HepG2 (cell line): Measurements from ENCODE around the gene JPH2. TPM values are rescaled to one million over a fixed set of nuclear protein-coding genes. Genes with fewer than 3 reads are reported as not detected.

Source experiments
- ATAC-seq: fragments of 200-7000 bp; cut with Tn5 transposase; 3 replicates; pipeline ENCODE4 v1.9.1; 2020; ENCODE audit warnings: mild to moderate bottlenecking, moderate library complexity
- BruUV-seq: library from RNA; stranded (reverse); fragments of 400-500 nt; replicated peaks from 2 replicates; lab custom pipeline; 2021; lab: Mats Ljungman, UMichigan
- CTCF ChIA-PET: fragments of 300-600 bp; formaldehyde crosslinking; extraction: SDS; loops from one replicate; lab custom pipeline; 2021; ENCODE audit warnings: low total read pairs, inconsistent platforms, low intra/inter-chr PET ratio; lab: Yijun Ruan, JAX
- POLR2A ChIA-PET: fragments of 350-600 bp; sonication (Branson Sonifier 250); formaldehyde crosslinking; loops from one replicate; lab custom pipeline; 2020; ENCODE audit warnings: antibody characterized with exemption, inconsistent platforms; lab: Yijun Ruan, JAX
- DNase-seq: peaks from one replicate; pipeline ENCODE4 v3.0.0-alpha.2; 2015; ENCODE audit warnings: low spot score
- FAIRE-seq: peaks from 3 replicates; lab custom pipeline; 2011; peaks lifted over from hg19 to GRCh38; lab: Jason Lieb, UNC
- H2AFZ ChIP-seq: one replicate; pipeline ENCODE4 v1.6.1; 2011; ENCODE audit warnings: low read length, inconsistent platforms
- H3K27ac ChIP-seq: fragments of 300-600 bp; 3 replicates; pipeline ENCODE4 v1.8.0; 2011; ENCODE audit warnings: mixed run types, mild to moderate bottlenecking, mixed read lengths, low read length, inconsistent platforms; ENCODE audit not compliant: insufficient read depth; ENCODE audit errors: extremely low read length
- H3K27me3 ChIP-seq, 2 experiments: fragments of 200-600 bp in 1 of 2; 2 replicates in 1 of 2; 3 replicates in 1 of 2; pipeline versions ENCODE4 v1.6.0 to v1.8.0; 2011; ENCODE audit warnings: low read length in 2 of 2, mild to moderate bottlenecking in 2 of 2, moderate library complexity in 2 of 2, inconsistent platforms in 1 of 2; ENCODE audit not compliant: insufficient read depth in 2 of 2, control insufficient read depth in 1 of 2
- H3K36me3 ChIP-seq, 2 experiments: fragments of 200-600 bp in 1 of 2; replicated peaks in 1 of 2; 2 replicates in 1 of 2; 3 replicates in 1 of 2; pipeline versions ENCODE4 v1.5.1 to v1.8.0; 2011; ENCODE audit warnings: low read length in 2 of 2, inconsistent platforms in 1 of 2; ENCODE audit not compliant: insufficient read depth in 2 of 2, control insufficient read depth in 1 of 2
- H3K4me1 ChIP-seq: 2 replicates; pipeline ENCODE4 v1.5.1; 2012; ENCODE audit warnings: low read length, inconsistent platforms; ENCODE audit not compliant: insufficient read depth
- H3K4me2 ChIP-seq: 2 replicates; pipeline ENCODE4 v1.6.0; 2011; ENCODE audit warnings: low read depth, low read length, inconsistent platforms
- H3K4me3 ChIP-seq, 3 experiments: fragments of 200-600 bp in 1 of 3; sonication (generic), shearing (Covaris generic) in 1 of 3; replicated peaks in 1 of 3; 2 replicates each; pipeline ENCODE4 v1.5.1; 2011 to 2016; ENCODE audit warnings: low read length in 3 of 3, inconsistent platforms in 2 of 3, low read depth in 2 of 3, mild to moderate bottlenecking in 2 of 3, control low read depth in 1 of 3, mixed read lengths in 1 of 3; ENCODE audit not compliant: insufficient read depth in 1 of 3
- H3K79me2 ChIP-seq: one replicate; pipeline ENCODE4 v1.6.1; 2011; ENCODE audit warnings: low read length, inconsistent platforms; ENCODE audit not compliant: insufficient read depth
- H3K9ac ChIP-seq: 2 replicates; pipeline ENCODE4 v1.6.0; 2011; ENCODE audit warnings: mild to moderate bottlenecking, low read depth, low read length, inconsistent platforms; ENCODE audit not compliant: insufficient read depth
- H3K9me3 ChIP-seq: 2 replicates; pipeline ENCODE4 v1.5.1; 2012; ENCODE audit warnings: mild to moderate bottlenecking, low read length
- H4K20me1 ChIP-seq: 2 replicates; pipeline ENCODE4 v1.6.0; 2011; ENCODE audit warnings: inconsistent platforms, mild to moderate bottlenecking, low read length, moderate library complexity; ENCODE audit not compliant: insufficient read depth
- CEBPB ChIP-seq: IDR thresholded peaks from 2 replicates; pipeline ENCODE4 v1.6.1; 2011; ENCODE audit warnings: low read depth, low read length, improper control_type of control experiment, borderline replicate concordance
- NONO ChIP-seq, 2 experiments: fragments of 450-650 bp in 1 of 2; sonication (generic) in 1 of 2; formaldehyde crosslinking in 1 of 2; IDR thresholded peaks in 1 of 2; conservative IDR thresholded peaks in 1 of 2; 2 replicates each; pipeline versions ENCODE4 v1.6.1 to v1.8.0; 2017 to 2022; ENCODE audit warnings: mild to moderate bottlenecking in 1 of 2, missing genetic modification reagents in 1 of 2, moderate library complexity in 1 of 2
- RORA ChIP-seq: sonication (generic); formaldehyde crosslinking; IDR thresholded peaks from 2 replicates; pipeline ENCODE4 v1.5.0; 2020; ENCODE audit warnings: mild to moderate bottlenecking, missing genetic modification reagents, moderate library complexity
- TSC22D2 ChIP-seq: sonication (generic); formaldehyde crosslinking; IDR thresholded peaks from 2 replicates; pipeline ENCODE4 v1.5.1; 2020; ENCODE audit warnings: missing genetic modification reagents, mild to moderate bottlenecking, borderline replicate concordance
- ZFP90 ChIP-seq: sonication (generic); formaldehyde crosslinking; IDR thresholded peaks from 2 replicates; pipeline ENCODE4 v1.8.0; 2022; ENCODE audit warnings: missing genetic modification reagents, mild to moderate bottlenecking, inconsistent platforms, borderline replicate concordance
- ZNF615 ChIP-seq: sonication (generic); formaldehyde crosslinking; IDR thresholded peaks from 2 replicates; pipeline ENCODE4 v1.5.0; 2020; ENCODE audit warnings: mild to moderate bottlenecking, missing genetic modification reagents, borderline replicate concordance
- WGBS: methylation state at CpG from one replicate; pipeline ENCODE4 v1.1.6; 2017; ENCODE audit warnings: low lambda C conversion rate; 5-methylcytosine and 5-hydroxymethylcytosine counted together
- in situ Hi-C: cut with HindIII; loops from 2 replicates; pipeline ENCODE4 v1.10.0; 2017; ENCODE audit warnings: low pct_unique_long_range_greater_than_20kb; ENCODE audit not compliant: extremely low pct_ligation_motif_present
- intact Hi-C: fragments of 100-400 bp; cut with micrococcal nuclease; formaldehyde crosslinking; loops from one replicate; pipeline ENCODE4 v1.10.0; 2022; ENCODE audit not compliant: unreplicated experiment
- polyA plus RNA-seq, 8 experiments: library from polyadenylated mRNA; depleted of rRNA in 3 of 8; stranded (reverse) in 7 of 8; unstranded in 1 of 8; fragments of >200 nt; fragmentation: Illumina TruSeq in 4 of 8; extraction: Trizol in 4 of 8; gene quantifications; 2 replicates each; pipeline versions ENCODE4 v1.2.1 to v1.2.3, GENCODE V29; 2011 to 2016; ENCODE audit warnings: low read depth in 4 of 8, missing spikeins in 1 of 8, mixed read lengths in 1 of 8; ENCODE audit not compliant: insufficient read depth in 1 of 8
- total RNA-seq, 5 experiments: library from RNA; depleted of rRNA; stranded (reverse); fragments of >200 nt; fragmentation: Illumina TruSeq; extraction: Trizol; gene quantifications; 2 replicates each; pipeline ENCODE4 v1.2.3, GENCODE V29; 2016; ENCODE audit warnings: low read depth in 1 of 5
- TF ChIP-seq, protein P1 (sequence below): sonication (generic); formaldehyde crosslinking; IDR thresholded peaks from 2 replicates; pipeline ENCODE4 v1.5.1; 2020; ENCODE audit warnings: mild to moderate bottlenecking, missing genetic modification reagents, moderate library complexity
- TF ChIP-seq, protein P2 (sequence below): sonication (generic); formaldehyde crosslinking; IDR thresholded peaks from 2 replicates; pipeline ENCODE4 v1.5.0; 2020; ENCODE audit warnings: mild to moderate bottlenecking, missing genetic modification reagents, moderate library complexity

Gene JPH2
- total and polyA plus RNA-seq, 2 of the 13 experiments (the other 11 are each of a cell fraction or from before 2014, with no cell fraction given): 0.42 TPM; not detected in 1

DNA sequence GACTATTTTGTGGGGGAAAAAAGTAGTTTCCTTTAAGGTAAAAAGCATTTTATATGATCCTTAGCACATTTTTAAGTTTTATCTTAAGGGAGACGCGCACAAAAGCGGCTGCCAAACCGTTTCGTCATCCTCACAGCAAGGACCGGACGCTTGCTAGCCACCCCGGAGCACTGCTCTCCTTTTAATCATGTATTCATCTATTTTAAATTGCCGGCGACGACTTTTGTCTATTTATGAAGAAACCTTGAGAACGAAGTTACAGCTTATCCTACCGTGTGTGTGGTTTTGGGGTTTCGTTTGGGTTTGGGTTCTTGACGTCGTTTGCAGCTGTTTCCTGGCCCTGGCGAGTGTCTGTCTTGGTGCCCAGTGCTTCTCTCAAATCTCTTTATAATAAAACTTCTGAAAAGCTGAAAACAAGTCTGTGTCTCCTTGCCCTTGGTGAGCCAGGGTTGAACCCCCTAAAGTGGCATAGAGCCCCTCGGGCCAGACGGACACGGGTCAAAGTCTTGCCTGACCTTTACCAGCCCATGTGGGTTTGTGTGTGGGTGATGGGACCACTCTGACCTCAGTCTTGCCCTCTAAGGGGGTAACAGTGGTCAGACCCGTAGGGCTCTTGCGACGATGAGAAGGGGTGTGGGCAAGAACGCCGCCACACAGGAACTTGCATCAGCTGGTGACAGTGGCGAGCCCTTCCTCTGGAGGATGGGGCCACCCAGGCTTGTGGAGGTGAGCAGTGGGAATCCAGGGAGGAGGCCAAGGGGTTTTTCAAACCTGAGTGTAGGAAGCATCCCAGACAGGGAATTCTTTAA, 117.6 kb downstream of the JPH2 start (continued):
- TF ChIP-seq, protein P1, sequence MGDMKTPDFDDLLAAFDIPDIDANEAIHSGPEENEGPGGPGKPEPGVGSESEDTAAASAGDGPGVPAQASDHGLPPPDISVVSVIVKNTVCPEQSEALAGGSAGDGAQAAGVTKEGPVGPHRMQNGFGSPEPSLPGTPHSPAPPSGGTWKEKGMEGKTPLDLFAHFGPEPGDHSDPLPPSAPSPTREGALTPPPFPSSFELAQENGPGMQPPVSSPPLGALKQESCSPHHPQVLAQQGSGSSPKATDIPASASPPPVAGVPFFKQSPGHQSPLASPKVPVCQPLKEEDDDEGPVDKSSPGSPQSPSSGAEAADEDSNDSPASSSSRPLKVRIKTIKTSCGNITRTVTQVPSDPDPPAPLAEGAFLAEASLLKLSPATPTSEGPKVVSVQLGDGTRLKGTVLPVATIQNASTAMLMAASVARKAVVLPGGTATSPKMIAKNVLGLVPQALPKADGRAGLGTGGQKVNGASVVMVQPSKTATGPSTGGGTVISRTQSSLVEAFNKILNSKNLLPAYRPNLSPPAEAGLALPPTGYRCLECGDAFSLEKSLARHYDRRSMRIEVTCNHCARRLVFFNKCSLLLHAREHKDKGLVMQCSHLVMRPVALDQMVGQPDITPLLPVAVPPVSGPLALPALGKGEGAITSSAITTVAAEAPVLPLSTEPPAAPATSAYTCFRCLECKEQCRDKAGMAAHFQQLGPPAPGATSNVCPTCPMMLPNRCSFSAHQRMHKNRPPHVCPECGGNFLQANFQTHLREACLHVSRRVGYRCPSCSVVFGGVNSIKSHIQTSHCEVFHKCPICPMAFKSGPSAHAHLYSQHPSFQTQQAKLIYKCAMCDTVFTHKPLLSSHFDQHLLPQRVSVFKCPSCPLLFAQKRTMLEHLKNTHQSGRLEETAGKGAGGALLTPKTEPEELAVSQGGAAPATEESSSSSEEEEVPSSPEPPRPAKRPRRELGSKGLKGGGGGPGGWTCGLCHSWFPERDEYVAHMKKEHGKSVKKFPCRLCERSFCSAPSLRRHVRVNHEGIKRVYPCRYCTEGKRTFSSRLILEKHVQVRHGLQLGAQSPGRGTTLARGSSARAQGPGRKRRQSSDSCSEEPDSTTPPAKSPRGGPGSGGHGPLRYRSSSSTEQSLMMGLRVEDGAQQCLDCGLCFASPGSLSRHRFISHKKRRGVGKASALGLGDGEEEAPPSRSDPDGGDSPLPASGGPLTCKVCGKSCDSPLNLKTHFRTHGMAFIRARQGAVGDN (CRISPR knock-in tag): no peak
- TF ChIP-seq NONO (IDR thresholded peaks at IDR 0.05) (no peak), NONO (CRISPR knock-in tag; conservative IDR thresholded peaks at IDR 0.05) (no peak), ZNF615 (CRISPR knock-in tag) (no peak), TSC22D2 (CRISPR knock-in tag) (no peak)

DNA sequence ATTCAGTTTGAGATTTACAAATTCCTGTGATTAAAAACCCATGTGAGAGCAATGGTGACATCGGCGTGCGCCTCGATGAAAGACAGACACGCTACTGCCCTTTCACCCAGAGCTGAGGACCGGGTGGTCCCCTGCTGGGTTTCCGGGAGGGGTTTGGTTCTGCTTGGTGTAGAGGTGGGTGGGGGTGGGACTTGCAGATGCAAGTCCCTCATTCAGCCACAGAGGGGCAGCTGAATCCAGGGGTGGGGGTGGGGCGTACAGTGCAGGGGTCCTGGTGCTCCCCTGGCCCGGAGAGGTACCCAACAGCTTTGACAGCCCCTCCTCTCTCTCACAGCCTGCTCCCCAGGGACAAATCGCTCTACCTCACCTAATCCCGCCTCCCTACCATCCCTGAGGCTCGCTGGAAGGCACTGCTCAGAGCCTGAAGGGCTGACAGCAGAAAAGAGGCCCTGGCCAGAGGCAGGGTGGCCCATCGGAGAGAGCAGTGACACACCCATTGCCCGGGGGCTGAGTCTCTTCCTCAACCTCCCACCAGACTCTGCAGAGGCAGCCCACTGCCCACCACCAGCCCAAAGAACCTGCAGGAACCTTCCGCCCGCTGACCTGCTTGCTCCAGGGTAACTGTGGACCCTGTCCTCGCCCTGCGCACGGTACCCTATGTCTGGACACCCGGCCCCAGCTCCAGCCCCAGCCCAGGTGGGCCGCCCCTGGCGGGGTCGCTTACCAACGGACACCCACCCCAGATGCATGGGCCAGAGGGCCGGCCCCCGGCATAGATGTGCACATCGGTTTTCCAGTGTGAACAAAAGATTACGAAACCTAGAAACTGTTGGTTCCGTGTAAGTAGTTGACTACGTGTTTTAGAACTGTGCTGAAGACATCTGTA, 118.4 kb downstream of the JPH2 start:
- Histone ChIP-seq H3K4me2 (no peak overlapping the region), H2AFZ (no peak overlapping the region), H3K4me3 (no peak overlapping the region), H3K9me3 (no peaks in the 10 kb centered on the region), H3K27me3 (peaks cover 29 to 81% of the 10 kb centered on the region in 2 experiments; a peak in 4 of 5 replicates), H3K79me2 (no peaks in the 10 kb centered on the region), H3K9ac (no peak overlapping the region), H3K4me1 (no peaks in the 10 kb centered on the region), H4K20me1 (no peaks in the 10 kb centered on the region), H3K36me3 (no peaks in the 10 kb centered on the region), H3K27ac (no peak overlapping the region)
- intact Hi-C loops: no loop called here
- DNase-seq (no peak), ATAC-seq (no peak; the same call in 2 of the 3 replicates), FAIRE-seq (peak; percentile 18)
- ChIA-PET CTCF (no interaction called here), POLR2A (no interaction called here)
- BruUV-seq: no TSS peak
- in situ Hi-C loops: no loop called here
- TF ChIP-seq CEBPB (peak; percentile 62; the same call in 1 of the 2 replicates), RORA (CRISPR knock-in tag) (no peak), ZFP90 (CRISPR knock-in tag) (no peak)
- TF ChIP-seq, protein P2, sequence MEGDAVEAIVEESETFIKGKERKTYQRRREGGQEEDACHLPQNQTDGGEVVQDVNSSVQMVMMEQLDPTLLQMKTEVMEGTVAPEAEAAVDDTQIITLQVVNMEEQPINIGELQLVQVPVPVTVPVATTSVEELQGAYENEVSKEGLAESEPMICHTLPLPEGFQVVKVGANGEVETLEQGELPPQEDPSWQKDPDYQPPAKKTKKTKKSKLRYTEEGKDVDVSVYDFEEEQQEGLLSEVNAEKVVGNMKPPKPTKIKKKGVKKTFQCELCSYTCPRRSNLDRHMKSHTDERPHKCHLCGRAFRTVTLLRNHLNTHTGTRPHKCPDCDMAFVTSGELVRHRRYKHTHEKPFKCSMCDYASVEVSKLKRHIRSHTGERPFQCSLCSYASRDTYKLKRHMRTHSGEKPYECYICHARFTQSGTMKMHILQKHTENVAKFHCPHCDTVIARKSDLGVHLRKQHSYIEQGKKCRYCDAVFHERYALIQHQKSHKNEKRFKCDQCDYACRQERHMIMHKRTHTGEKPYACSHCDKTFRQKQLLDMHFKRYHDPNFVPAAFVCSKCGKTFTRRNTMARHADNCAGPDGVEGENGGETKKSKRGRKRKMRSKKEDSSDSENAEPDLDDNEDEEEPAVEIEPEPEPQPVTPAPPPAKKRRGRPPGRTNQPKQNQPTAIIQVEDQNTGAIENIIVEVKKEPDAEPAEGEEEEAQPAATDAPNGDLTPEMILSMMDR (CRISPR knock-in tag): no peak
- WGBS: 33% methylated on average over 29 of the region's 30 CpGs
